Activated T-helper 17 cell treated with anti-CD3 and anti-CD28 coated beads, Interleukin-2, amount 50 U/mL, for 72 hours (primary cell): ENCODE measurements around the gene ATP6V1D. TPM values are rescaled to one million over a fixed set of nuclear protein-coding genes. Genes with fewer than 3 reads are reported as not detected.

Experiments used
- ATAC-seq: fragments of 150-1000 bp; cut with Tn5 transposase; replicated peaks from 2 replicates; pipeline ENCODE4 v1.10.0; 2021; ENCODE audit warnings: mild to moderate bottlenecking, moderate library complexity
- H3K27ac Mint-ChIP-seq: one replicate; pipeline ENCODE4 v1.8.0; 2022; ENCODE audit warnings: mixed read lengths
- H3K27me3 Mint-ChIP-seq: one replicate; pipeline ENCODE4 v1.8.0; 2022; ENCODE audit warnings: mixed read lengths
- H3K36me3 Mint-ChIP-seq: one replicate; pipeline ENCODE4 v1.8.0; 2022; ENCODE audit warnings: low read depth, mild to moderate bottlenecking, mixed read lengths
- H3K4me1 Mint-ChIP-seq: one replicate; pipeline ENCODE4 v1.8.0; 2022; ENCODE audit warnings: mixed read lengths
- H3K4me3 Mint-ChIP-seq: one replicate; pipeline ENCODE4 v1.8.0; 2022; ENCODE audit warnings: mild to moderate bottlenecking, mixed read lengths
- H3K9me3 Mint-ChIP-seq: one replicate; pipeline ENCODE4 v1.8.0; 2022; ENCODE audit warnings: mixed read lengths
- total RNA-seq, 2 donors: library from RNA; stranded (reverse); gene quantifications; one replicate each; pipeline ENCODE4 v1.2.3, GENCODE V29; 2022

The ATP6V1D gene
- total RNA-seq, 2 donors from 2014 or later, result 28.0 to 31.1 TPM

DNA sequence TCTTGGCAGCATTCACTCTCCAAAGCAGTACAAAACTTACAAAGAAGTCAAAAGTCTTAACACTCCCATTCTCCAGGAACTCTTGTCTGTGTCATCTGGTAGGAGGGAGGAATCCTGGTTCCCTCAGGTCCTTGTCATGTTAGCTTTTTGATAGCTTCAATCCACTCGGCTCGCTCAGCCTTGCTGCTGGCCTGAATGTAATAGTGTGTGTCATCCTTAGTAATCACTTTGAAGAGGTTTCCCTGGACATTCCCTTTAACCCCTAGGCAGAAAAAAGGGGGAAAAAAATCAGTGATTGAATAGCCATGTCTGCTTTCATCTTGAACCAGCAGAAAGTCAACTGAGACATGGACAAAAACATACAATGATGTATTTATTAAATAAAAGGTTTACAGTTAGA is 27.6 kb upstream of the ATP6V1D start:
- Mint-ChIP-seq H3K4me3 (no peak overlapping the region), H3K4me1 (peaks cover 4% of the 10 kb centered on the region)

DNA sequence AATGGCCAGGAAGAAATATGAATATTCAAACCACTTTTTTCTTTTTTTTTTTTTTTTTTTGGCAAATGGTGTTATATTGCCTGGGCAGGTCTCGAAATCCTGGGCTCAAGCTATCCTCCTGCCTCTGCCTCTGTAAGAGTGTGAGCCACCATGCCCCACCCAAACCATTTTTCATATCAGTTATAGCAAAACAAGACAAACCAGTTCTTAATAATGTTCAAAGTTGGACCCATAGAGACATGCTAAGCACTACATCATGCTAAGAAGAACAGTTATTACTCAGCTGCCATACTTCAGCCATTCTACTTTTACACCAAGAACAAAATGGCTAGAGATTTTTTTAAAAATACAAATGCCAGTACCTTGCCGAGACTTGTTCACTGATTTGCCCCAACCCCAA is 26.0 kb upstream of the ATP6V1D start:
- peaks cover 2% of the 10 kb centered on the region for H3K4me1 Mint-ChIP-seq
- H3K36me3 Mint-ChIP-seq, result peaks cover 76% of the 10 kb centered on the region
- no peak overlapping the region for H3K27ac Mint-ChIP-seq
- no peak for ATAC-seq
- H3K27me3 Mint-ChIP-seq, result no peaks in the 10 kb centered on the region
- H3K9me3 Mint-ChIP-seq, result no peaks in the 10 kb centered on the region
- H3K4me3 Mint-ChIP-seq, result no peak overlapping the region

More for the DNA sequence above, 27.6 kb upstream of the ATP6V1D start:
- ATAC-seq, result no peak
- no peaks in the 10 kb centered on the region for H3K9me3 Mint-ChIP-seq
- peaks cover 61% of the 10 kb centered on the region for H3K36me3 Mint-ChIP-seq
- H3K27me3 Mint-ChIP-seq, result no peaks in the 10 kb centered on the region
- H3K27ac Mint-ChIP-seq, result peak overlapping the region; percentile 25

- Mint-ChIP-seq H3K4me1 (no peaks in the 10 kb centered on the region), H3K36me3 (peaks cover 81% of the 10 kb centered on the region), H3K27ac (no peak overlapping the region), H3K4me3 (no peak overlapping the region), H3K9me3 (no peaks in the 10 kb centered on the region), H3K27me3 (no peaks in the 10 kb centered on the region)
- no peak for ATAC-seq
Measured at GRCh38 chr14:67385120-67385519, 25.5 kb upstream of the ATP6V1D start.

GRCh38 chr14:67377916-67378315 is 18.3 kb upstream of the ATP6V1D start:
- H3K27ac Mint-ChIP-seq, result peak overlapping the region; percentile 18
- peaks cover 100% of the 10 kb centered on the region for H3K36me3 Mint-ChIP-seq
- no peak for ATAC-seq
- peaks cover 6% of the 10 kb centered on the region for H3K4me1 Mint-ChIP-seq
- H3K27me3 Mint-ChIP-seq, result no peaks in the 10 kb centered on the region
- H3K4me3 Mint-ChIP-seq, result no peak overlapping the region
- no peaks in the 10 kb centered on the region for H3K9me3 Mint-ChIP-seq

GRCh38 chr14:67373347-67373746 is 13.7 kb upstream of the ATP6V1D start:
- no peaks in the 10 kb centered on the region for H3K27me3 Mint-ChIP-seq
- H3K4me1 Mint-ChIP-seq, result peaks cover 15% of the 10 kb centered on the region
- H3K4me3 Mint-ChIP-seq, result peak overlapping the region; percentile 48
- peaks cover 100% of the 10 kb centered on the region for H3K36me3 Mint-ChIP-seq
- H3K27ac Mint-ChIP-seq, result peak overlapping the region; percentile 61
- no peaks in the 10 kb centered on the region for H3K9me3 Mint-ChIP-seq
- ATAC-seq, result peak; percentile 98

DNA sequence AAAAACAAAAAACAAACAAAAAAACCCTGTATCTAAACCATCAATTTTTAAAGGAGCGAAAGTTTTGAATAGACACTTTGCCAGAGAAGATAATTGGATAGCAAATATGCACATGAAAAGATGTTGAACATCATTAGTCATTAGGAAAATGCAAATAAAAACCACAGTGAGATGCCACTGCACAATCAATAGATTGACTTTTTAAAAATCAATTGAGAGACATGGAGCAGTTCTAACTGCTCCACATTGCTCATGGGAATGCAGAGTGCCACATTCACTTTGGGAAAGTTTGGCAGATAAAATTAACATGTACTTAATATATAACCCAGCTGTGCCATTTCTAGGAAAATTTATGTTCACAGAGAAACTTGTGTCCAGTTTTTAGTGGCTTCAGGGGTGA is 13.2 kb upstream of the ATP6V1D start:
- peaks cover 15% of the 10 kb centered on the region for H3K4me1 Mint-ChIP-seq
- H3K9me3 Mint-ChIP-seq, result no peaks in the 10 kb centered on the region
- H3K27me3 Mint-ChIP-seq, result no peaks in the 10 kb centered on the region
- H3K36me3 Mint-ChIP-seq, result peaks cover 100% of the 10 kb centered on the region
- peak overlapping the region; percentile 61 for H3K27ac Mint-ChIP-seq
- ATAC-seq, result peak; percentile 4
- H3K4me3 Mint-ChIP-seq, result peak overlapping the region; percentile 48

DNA sequence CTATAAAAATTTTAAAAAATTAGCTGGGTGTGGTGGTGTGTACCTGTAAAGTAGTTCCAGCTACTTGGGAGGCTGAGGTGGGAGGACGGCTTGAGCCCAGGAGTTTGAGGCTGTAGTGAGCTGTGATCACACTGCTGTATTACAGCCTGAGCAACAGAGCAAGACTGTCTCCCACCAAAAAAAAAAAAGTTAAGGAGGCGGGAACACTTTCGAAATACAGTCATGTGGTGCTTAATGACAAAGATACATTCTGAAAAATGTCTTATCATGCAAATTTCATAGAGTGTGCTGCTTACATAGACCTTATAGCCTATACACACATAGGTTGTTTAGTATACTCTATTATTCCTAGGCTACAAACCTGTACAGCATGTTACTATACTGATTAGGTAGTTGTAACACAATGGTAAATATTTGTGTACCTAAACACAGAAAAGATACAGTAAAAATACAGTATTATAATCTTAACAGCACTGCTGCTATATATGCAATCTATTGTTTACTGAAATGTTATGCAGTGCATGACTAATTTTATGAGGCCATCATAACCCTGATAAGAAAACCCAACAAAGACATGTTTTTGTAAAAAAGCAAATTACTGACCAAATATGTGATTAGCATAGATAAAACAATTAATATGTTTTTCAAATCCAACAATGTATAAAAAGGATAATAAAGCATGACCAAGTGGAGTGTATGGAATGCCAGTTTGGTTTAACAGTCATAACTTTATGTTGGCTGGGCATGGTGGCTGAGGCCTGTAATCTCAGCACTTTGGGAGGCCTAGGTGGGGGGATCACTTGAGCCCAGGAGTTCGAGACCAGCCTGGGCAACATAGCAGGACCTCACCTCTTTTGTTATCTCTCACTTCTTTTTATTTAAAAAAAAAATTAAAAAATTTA is 11.9 kb upstream of the ATP6V1D start:
- no peaks in the 10 kb centered on the region for H3K27me3 Mint-ChIP-seq
- peak; percentile 9 for ATAC-seq
- peaks cover 100% of the 10 kb centered on the region for H3K36me3 Mint-ChIP-seq
- H3K27ac Mint-ChIP-seq, result peak overlapping the region; percentile 31
- H3K4me1 Mint-ChIP-seq, result peaks cover 21% of the 10 kb centered on the region
- H3K4me3 Mint-ChIP-seq, result peak overlapping the region; percentile 8
- no peaks in the 10 kb centered on the region for H3K9me3 Mint-ChIP-seq

DNA sequence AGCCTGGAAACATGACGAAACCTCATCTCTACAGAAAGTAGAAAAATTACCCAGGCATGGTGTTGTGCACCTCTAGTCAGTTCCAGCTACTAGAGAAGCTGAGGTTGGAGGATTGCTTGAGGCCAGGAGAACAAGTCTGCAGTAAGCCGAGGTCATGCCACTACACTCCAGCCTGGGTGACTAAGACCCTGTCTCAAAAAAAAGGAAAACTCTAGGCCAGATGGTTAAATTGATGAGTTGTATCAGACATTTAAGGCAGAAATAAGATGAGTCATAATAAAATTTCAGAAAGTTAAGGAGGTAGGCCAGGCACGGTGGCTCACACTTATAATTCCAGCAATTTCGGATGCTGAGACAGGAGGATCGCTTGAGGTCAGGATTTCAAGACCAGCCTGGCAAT is 11.2 kb upstream of the ATP6V1D start:
- H3K9me3 Mint-ChIP-seq, result no peaks in the 10 kb centered on the region
- peaks cover 24% of the 10 kb centered on the region for H3K4me1 Mint-ChIP-seq
- H3K27me3 Mint-ChIP-seq, result no peaks in the 10 kb centered on the region
- H3K4me3 Mint-ChIP-seq, result peak overlapping the region; percentile 8
- peak; percentile 34 for ATAC-seq
- peaks cover 100% of the 10 kb centered on the region for H3K36me3 Mint-ChIP-seq
- H3K27ac Mint-ChIP-seq, result peak overlapping the region; percentile 31

GRCh38 chr14:67365476-67365875 is 5.9 kb upstream of the ATP6V1D start:
- Mint-ChIP-seq H3K27me3 (no peaks in the 10 kb centered on the region), H3K27ac (no peak overlapping the region), H3K36me3 (peaks cover 100% of the 10 kb centered on the region), H3K4me1 (peaks cover 29% of the 10 kb centered on the region), H3K4me3 (no peak overlapping the region), H3K9me3 (no peaks in the 10 kb centered on the region)
- no peak for ATAC-seq

DNA sequence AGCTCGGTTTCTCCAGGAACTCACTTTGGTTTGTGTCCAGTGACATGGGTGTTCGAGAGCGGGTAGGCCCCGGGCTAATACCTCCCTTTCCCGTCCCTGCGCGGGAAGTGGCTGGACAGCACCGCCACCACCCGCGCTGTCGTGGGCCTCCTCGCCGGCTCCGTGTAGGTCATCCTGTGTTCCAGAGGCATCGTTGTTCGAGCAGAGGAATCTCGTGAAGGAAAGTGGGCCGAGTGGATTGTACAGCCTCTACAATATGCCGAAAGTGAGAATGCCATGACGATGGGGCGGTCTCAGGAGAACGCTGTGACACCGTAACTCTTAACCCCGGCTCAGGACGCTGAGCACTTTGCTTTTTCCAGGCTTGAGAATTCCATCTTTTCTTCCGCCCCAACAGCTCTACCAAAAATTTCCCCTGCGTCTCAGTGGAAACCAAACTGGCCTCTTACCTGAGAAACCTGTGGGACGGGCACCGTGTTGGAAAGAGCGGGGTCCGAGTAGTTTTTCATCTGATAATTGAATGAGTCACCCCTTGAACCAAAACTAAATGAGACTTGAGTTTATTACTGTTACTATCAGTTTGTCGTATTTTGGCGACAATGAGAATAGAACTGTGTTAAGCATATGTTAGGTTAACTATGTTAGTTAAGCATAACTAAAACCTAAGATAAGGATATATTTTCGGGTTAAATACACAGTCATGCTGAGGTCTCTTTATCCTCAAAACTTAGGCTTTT is 1.0 kb upstream of the ATP6V1D start:
- Mint-ChIP-seq H3K27ac (peak overlapping the region; percentile 98), H3K4me3 (peak overlapping the region; percentile 93), H3K4me1 (peaks cover 22% of the 10 kb centered on the region), H3K27me3 (no peaks in the 10 kb centered on the region), H3K9me3 (no peaks in the 10 kb centered on the region), H3K36me3 (peaks cover 62% of the 10 kb centered on the region)
- peak; percentile 28 for ATAC-seq

DNA sequence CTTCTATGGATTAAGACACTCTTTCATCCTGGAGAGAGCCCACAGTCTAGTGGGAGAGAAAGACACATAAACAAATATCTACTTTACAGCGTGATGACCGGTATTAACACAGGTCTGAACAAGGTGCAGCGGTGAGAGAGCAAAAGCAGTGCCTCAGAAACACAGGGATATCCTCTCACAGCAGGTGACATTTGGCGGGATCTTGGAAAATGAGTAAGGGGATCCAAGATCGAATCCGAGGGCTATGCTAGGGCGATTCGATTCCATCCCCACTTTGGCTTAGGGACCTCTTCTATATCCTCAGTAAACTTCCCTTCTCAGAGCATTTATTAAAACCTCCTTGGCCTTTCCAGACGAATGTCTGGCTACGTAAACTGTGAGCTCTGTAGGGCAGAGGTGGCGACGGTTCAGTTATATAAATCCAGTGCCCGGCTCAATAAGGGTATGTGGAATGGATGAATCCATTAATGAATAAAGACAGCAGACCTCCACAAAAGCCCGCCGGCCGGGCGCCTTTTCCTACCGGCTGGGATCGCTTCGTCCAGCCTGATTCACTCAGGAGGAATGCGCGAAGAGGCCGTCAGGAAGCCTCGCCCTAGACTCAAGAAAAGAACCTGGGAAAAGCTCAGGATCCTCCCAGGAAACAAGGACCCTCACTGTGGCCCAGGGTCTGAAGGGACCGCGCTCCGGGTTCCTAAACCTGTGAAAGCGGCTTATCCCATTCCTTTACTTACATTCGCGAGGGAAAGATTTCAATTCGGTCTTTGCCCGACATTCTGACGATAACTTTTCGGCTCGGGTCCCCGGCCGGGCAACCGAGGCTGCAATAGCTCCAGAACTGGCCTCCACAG is 455 bp downstream of the ATP6V1D start:
- H3K36me3 Mint-ChIP-seq, result peaks cover 47% of the 10 kb centered on the region
- peak overlapping the region; percentile 93 for H3K4me3 Mint-ChIP-seq
- ATAC-seq, result no peak

DNA sequence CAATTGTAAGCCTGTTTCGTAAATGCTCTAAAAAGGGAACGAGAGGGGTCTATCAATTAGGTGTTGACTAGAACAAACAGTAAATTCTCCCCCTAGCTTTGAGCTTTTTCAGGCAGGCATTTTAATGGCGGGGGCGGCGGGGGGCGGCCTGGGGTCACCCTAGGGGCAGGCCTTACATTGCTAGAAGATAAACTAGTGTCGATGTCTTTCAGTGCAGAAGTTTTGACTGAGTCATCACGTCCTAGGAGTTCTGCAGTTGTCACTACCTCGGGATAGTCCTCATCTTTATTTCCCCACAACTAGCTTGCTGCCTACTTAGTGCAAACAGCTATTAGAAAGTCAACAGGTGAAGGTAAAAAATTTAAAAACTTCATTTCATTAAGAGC is 1.6 kb downstream of the ATP6V1D start:
- Mint-ChIP-seq H3K27me3 (no peaks in the 10 kb centered on the region), H3K27ac (peak overlapping the region; percentile 98), H3K4me1 (peaks cover 11% of the 10 kb centered on the region), H3K36me3 (peaks cover 39% of the 10 kb centered on the region), H3K4me3 (peak overlapping the region; percentile 93), H3K9me3 (no peaks in the 10 kb centered on the region)
- ATAC-seq, result no peak

More for the DNA sequence above, 455 bp downstream of the ATP6V1D start:
- Mint-ChIP-seq H3K27me3 (no peaks in the 10 kb centered on the region), H3K9me3 (no peaks in the 10 kb centered on the region), H3K4me1 (peaks cover 22% of the 10 kb centered on the region), H3K27ac (peak overlapping the region; percentile 98)

- Mint-ChIP-seq H3K36me3 (peaks cover 39% of the 10 kb centered on the region), H3K4me3 (peak overlapping the region; percentile 93), H3K4me1 (peaks cover 7% of the 10 kb centered on the region), H3K27me3 (no peaks in the 10 kb centered on the region), H3K9me3 (no peaks in the 10 kb centered on the region), H3K27ac (peak overlapping the region; percentile 98)
- no peak for ATAC-seq
Measured at GRCh38 chr14:67357186-67357968, 2.2 kb downstream of the ATP6V1D start.
